ENCODE data around the gene PTPN2. TPM values are rescaled to one million over a fixed set of nuclear protein-coding genes. Genes with fewer than 3 reads are reported as not detected.
"Not testable (repeated sequence)": the region's sequence is repeated elsewhere in the genome, so short reads cannot be mapped to it uniquely, and the experiment has no call there.

The PTPN2 gene
- 17.5 and 20.3 TPM in 2 replicates for total RNA-seq

- peak; percentile 84 for DNase-seq (ENCODE audit: low read depth, low spot score)
Observed at GRCh38 chr18:12883684-12884405, at the start of gene PTPN2. Gene PTPN2, minus strand, starts transcription at chr18:12884237. Its CDS starts 96 bp downstream, at chr18:12884141.

GRCh38 chr18:12933327-12933726 is 49.3 kb upstream of the PTPN2 start:
- DNase-seq (ENCODE audit: low read depth, low spot score) = no peak

- no peak for DNase-seq (ENCODE audit: low read depth, low spot score)
Observed at GRCh38 chr18:12930908-12931307, 46.9 kb upstream of the PTPN2 start.

GRCh38 chr18:12930376-12930775 is 46.3 kb upstream of the PTPN2 start:
- no peak for DNase-seq (ENCODE audit: low read depth, low spot score)

GRCh38 chr18:12929477-12930083 is 45.5 kb upstream of the PTPN2 start:
- no peak for DNase-seq (ENCODE audit: low read depth, low spot score)

GRCh38 chr18:12928641-12929040 is 44.6 kb upstream of the PTPN2 start:
- DNase-seq (ENCODE audit: low read depth, low spot score) = no peak

- no peak for DNase-seq (ENCODE audit: low read depth, low spot score)
Observed at GRCh38 chr18:12928206-12928605, 44.2 kb upstream of the PTPN2 start.

- no peak for DNase-seq (ENCODE audit: low read depth, low spot score)
Observed at GRCh38 chr18:12924616-12925015, 40.6 kb upstream of the PTPN2 start.

GRCh38 chr18:12922266-12922665 is 38.2 kb upstream of the PTPN2 start:
- no peak for DNase-seq (ENCODE audit: low read depth, low spot score)

GRCh38 chr18:12921178-12921577 is 37.1 kb upstream of the PTPN2 start:
- no peak for DNase-seq (ENCODE audit: low read depth, low spot score)

- DNase-seq (ENCODE audit: low read depth, low spot score) = no peak
Observed at GRCh38 chr18:12911929-12912703, 28.1 kb upstream of the PTPN2 start.

- DNase-seq (ENCODE audit: low read depth, low spot score) = no peak
Observed at GRCh38 chr18:12911025-12911928, 27.2 kb upstream of the PTPN2 start.

GRCh38 chr18:12908706-12909105 is 24.7 kb upstream of the PTPN2 start:
- DNase-seq (ENCODE audit: low read depth, low spot score) = no peak

- no peak for DNase-seq (ENCODE audit: low read depth, low spot score)
Observed at GRCh38 chr18:12907258-12907925, 23.4 kb upstream of the PTPN2 start.

- no peak for DNase-seq (ENCODE audit: low read depth, low spot score)
Observed at GRCh38 chr18:12906773-12907172, 22.7 kb upstream of the PTPN2 start.

GRCh38 chr18:12906119-12906518 is 22.1 kb upstream of the PTPN2 start:
- no peak for DNase-seq (ENCODE audit: low read depth, low spot score)

- DNase-seq (ENCODE audit: low read depth, low spot score) = no peak
Observed at GRCh38 chr18:12904012-12904516, 20.0 kb upstream of the PTPN2 start.

GRCh38 chr18:12901208-12901607 is 17.2 kb upstream of the PTPN2 start:
- not testable (repeated sequence) for DNase-seq (ENCODE audit: low read depth, low spot score)

GRCh38 chr18:12896784-12897333 is 12.8 kb upstream of the PTPN2 start:
- not testable (repeated sequence) for DNase-seq (ENCODE audit: low read depth, low spot score)

GRCh38 chr18:12895626-12896025 is 11.6 kb upstream of the PTPN2 start:
- no peak for DNase-seq (ENCODE audit: low read depth, low spot score)
